Fibroblast of the aortic adventitia (primary cell): ENCODE measurements around the gene GOLT1A. TPM values are rescaled to one million over a fixed set of nuclear protein-coding genes. Genes with fewer than 3 reads are reported as not detected.

Source experiments
- DNase-seq: peaks from one replicate; pipeline ENCODE4 v3.0.0-alpha.2; 2010; ENCODE audit warnings: low read depth
- H3K4me3 ChIP-seq: 2 replicates; pipeline ENCODE4 v1.5.1; 2011; ENCODE audit warnings: low read depth, mild to moderate bottlenecking, control low read depth, low read length, moderate library complexity
- total RNA-seq: library from RNA; depleted of rRNA; stranded (reverse); fragments of >200 nt; gene quantifications from 2 replicates; pipeline ENCODE4 v1.2.3, GENCODE V29; 2012; ENCODE audit warnings: low replicate concordance
- TF ChIP-seq, protein P1 (sequence below): IDR thresholded peaks from 2 replicates; pipeline ENCODE4 v1.5.1; 2011; ENCODE audit warnings: mild to moderate bottlenecking, low read length, control low read depth, inconsistent platforms; ENCODE audit not compliant: insufficient read depth

The GOLT1A gene
- total RNA-seq, 1 donor: not detected

GRCh38 chr1:204232526-204232925 is 18.7 kb upstream of the GOLT1A start:
- no peak overlapping the region for H3K4me3 ChIP-seq
- peak; percentile 47 for DNase-seq
- TF ChIP-seq, protein P1, sequence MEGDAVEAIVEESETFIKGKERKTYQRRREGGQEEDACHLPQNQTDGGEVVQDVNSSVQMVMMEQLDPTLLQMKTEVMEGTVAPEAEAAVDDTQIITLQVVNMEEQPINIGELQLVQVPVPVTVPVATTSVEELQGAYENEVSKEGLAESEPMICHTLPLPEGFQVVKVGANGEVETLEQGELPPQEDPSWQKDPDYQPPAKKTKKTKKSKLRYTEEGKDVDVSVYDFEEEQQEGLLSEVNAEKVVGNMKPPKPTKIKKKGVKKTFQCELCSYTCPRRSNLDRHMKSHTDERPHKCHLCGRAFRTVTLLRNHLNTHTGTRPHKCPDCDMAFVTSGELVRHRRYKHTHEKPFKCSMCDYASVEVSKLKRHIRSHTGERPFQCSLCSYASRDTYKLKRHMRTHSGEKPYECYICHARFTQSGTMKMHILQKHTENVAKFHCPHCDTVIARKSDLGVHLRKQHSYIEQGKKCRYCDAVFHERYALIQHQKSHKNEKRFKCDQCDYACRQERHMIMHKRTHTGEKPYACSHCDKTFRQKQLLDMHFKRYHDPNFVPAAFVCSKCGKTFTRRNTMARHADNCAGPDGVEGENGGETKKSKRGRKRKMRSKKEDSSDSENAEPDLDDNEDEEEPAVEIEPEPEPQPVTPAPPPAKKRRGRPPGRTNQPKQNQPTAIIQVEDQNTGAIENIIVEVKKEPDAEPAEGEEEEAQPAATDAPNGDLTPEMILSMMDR: no peak

- TF ChIP-seq, protein P1: no peak
- H3K4me3 ChIP-seq: no peak overlapping the region
- DNase-seq: no peak
These were observed 16.4 kb upstream of the GOLT1A start for GRCh38 chr1:204230211-204230610.

GRCh38 chr1:204228896-204229295 is 15.1 kb upstream of the GOLT1A start:
- TF ChIP-seq, protein P1: no peak
- DNase-seq: no peak

GRCh38 chr1:204227996-204228785 is 14.4 kb upstream of the GOLT1A start:
- no peak for DNase-seq
- TF ChIP-seq, protein P1: no peak

More at GRCh38 chr1:204228896-204229295, 15.1 kb upstream of the GOLT1A start:
- no peak overlapping the region for H3K4me3 ChIP-seq

DNA sequence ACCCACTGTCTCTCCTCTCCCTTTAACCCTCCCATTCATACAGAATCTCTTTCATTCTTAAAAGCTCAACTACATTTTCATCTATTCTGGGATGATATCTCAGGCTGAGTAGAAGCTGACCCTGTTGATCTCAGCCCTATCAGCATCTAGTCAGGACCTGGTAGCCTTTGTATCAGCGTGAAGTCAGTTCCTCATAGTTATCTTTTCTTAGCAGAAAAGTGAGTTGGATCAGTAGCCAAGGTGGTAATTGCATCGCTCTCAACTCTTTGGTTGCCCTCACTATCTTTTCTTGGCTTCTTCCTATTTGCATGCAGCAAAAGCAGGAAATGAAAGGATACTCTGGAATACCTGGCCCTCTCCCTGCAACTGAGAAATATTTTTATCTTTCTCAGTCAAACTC is 13.6 kb upstream of the GOLT1A start:
- no peak for DNase-seq
- TF ChIP-seq, protein P1: no peak
- no peak overlapping the region for H3K4me3 ChIP-seq

More at GRCh38 chr1:204227996-204228785, 14.4 kb upstream of the GOLT1A start:
- no peak overlapping the region for H3K4me3 ChIP-seq

GRCh38 chr1:204225841-204226735 is 12.3 kb upstream of the GOLT1A start:
- H3K4me3 ChIP-seq: no peak overlapping the region
- TF ChIP-seq, protein P1: no peak
- DNase-seq: no peak
